Measurements from ENCODE around the gene ABCC8. TPM values are rescaled to one million over a fixed set of nuclear protein-coding genes. Genes with fewer than 3 reads are reported as not detected.

The ABCC8 gene
- total and polyA plus RNA-seq, 2 experiments from 2014 or later: 2.2 TPM; not detected in 1

GRCh38 chr11:17472467-17472866 is 4.2 kb downstream of the ABCC8 start:
- no peak overlapping the region for H3K4me2 ChIP-seq
- no peaks in the 10 kb centered on the region for H4K20me1 ChIP-seq (ENCODE audit: insufficient read depth, poor library complexity, severe bottlenecking)
- TF ChIP-seq EZH2 (IDR thresholded peaks at IDR 0.05; ENCODE audit: borderline replicate concordance): no peak
- TF ChIP-seq CTCF (IDR thresholded peaks at IDR 0.05; ENCODE audit: poor library complexity): no peak
- TF ChIP-seq EZH2phosphoT487 (IDR thresholded peaks at IDR 0.05; ENCODE audit: low read depth, severe bottlenecking, unreplicated experiment): no peak
- 63% methylated on average over 3 of the region's 3 CpGs for WGBS (ENCODE audit: low lambda C conversion rate, missing lambda C conversion rate)
- no peaks in the 10 kb centered on the region for H3K36me3 ChIP-seq (replicated peaks; ENCODE audit: insufficient read depth, low read depth)
- H3K27me3 ChIP-seq: peaks cover 61% of the 10 kb centered on the region
- no peak overlapping the region for H2AFZ ChIP-seq
- H3K4me1 ChIP-seq (ENCODE audit: insufficient read depth): no peaks in the 10 kb centered on the region
- H3K27ac ChIP-seq: no peak overlapping the region
- no peaks in the 10 kb centered on the region for H3K79me2 ChIP-seq
- H3K9me3 ChIP-seq (ENCODE audit: low read depth): no peaks in the 10 kb centered on the region
- DNase-seq (ENCODE audit: low spot score): no peak
- no peaks in the 10 kb centered on the region for H3K9me2 ChIP-seq (replicated peaks; ENCODE audit: insufficient read depth)
- H3K4me3 ChIP-seq: no peak overlapping the region

- H2AFZ ChIP-seq: no peak overlapping the region
- H3K36me3 ChIP-seq (replicated peaks; ENCODE audit: insufficient read depth, low read depth): no peaks in the 10 kb centered on the region
- H3K9me3 ChIP-seq (ENCODE audit: low read depth): no peaks in the 10 kb centered on the region
- 83% methylated on average over 3 of the region's 3 CpGs for WGBS (ENCODE audit: low lambda C conversion rate, missing lambda C conversion rate)
- no peak overlapping the region for H3K4me3 ChIP-seq
- H3K9me2 ChIP-seq (replicated peaks; ENCODE audit: insufficient read depth): no peaks in the 10 kb centered on the region
- DNase-seq (ENCODE audit: low spot score): no peak
- peaks cover 52% of the 10 kb centered on the region for H3K27me3 ChIP-seq
- TF ChIP-seq EZH2 (IDR thresholded peaks at IDR 0.05; ENCODE audit: borderline replicate concordance) (no peak), CTCF (IDR thresholded peaks at IDR 0.05; ENCODE audit: poor library complexity) (no peak), EZH2phosphoT487 (IDR thresholded peaks at IDR 0.05; ENCODE audit: low read depth, severe bottlenecking, unreplicated experiment) (no peak)
- no peak overlapping the region for H3K27ac ChIP-seq
- H3K4me2 ChIP-seq: no peak overlapping the region
- H4K20me1 ChIP-seq (ENCODE audit: insufficient read depth, poor library complexity, severe bottlenecking): no peaks in the 10 kb centered on the region
- H3K79me2 ChIP-seq: no peaks in the 10 kb centered on the region
- H3K4me1 ChIP-seq (ENCODE audit: insufficient read depth): no peaks in the 10 kb centered on the region
Measured at GRCh38 chr11:17471501-17471900, 5.1 kb downstream of the ABCC8 start.

GRCh38 chr11:17469998-17470397 is 6.6 kb downstream of the ABCC8 start:
- Histone ChIP-seq H3K36me3 (replicated peaks; ENCODE audit: insufficient read depth, low read depth) (no peaks in the 10 kb centered on the region), H3K4me3 (no peak overlapping the region), H3K4me2 (no peak overlapping the region), H3K79me2 (no peaks in the 10 kb centered on the region), H3K4me1 (ENCODE audit: insufficient read depth) (no peaks in the 10 kb centered on the region), H3K9me2 (replicated peaks; ENCODE audit: insufficient read depth) (no peaks in the 10 kb centered on the region), H4K20me1 (ENCODE audit: insufficient read depth, poor library complexity, severe bottlenecking) (no peaks in the 10 kb centered on the region), H3K9me3 (ENCODE audit: low read depth) (no peaks in the 10 kb centered on the region), H2AFZ (no peak overlapping the region), H3K27ac (no peak overlapping the region), H3K27me3 (peaks cover 37% of the 10 kb centered on the region)
- TF ChIP-seq EZH2 (IDR thresholded peaks at IDR 0.05; ENCODE audit: borderline replicate concordance) (no peak), CTCF (IDR thresholded peaks at IDR 0.05; ENCODE audit: poor library complexity) (no peak), EZH2phosphoT487 (IDR thresholded peaks at IDR 0.05; ENCODE audit: low read depth, severe bottlenecking, unreplicated experiment) (no peak)
- WGBS (ENCODE audit: low lambda C conversion rate, missing lambda C conversion rate): 99% methylated on average over 6 of the region's 6 CpGs
- no peak for DNase-seq (ENCODE audit: low spot score)

GRCh38 chr11:17468122-17468521 is 8.5 kb downstream of the ABCC8 start:
- Histone ChIP-seq H3K4me3 (no peak overlapping the region), H3K27ac (no peak overlapping the region), H3K36me3 (replicated peaks; ENCODE audit: insufficient read depth, low read depth) (no peaks in the 10 kb centered on the region), H3K79me2 (no peaks in the 10 kb centered on the region), H4K20me1 (ENCODE audit: insufficient read depth, poor library complexity, severe bottlenecking) (no peaks in the 10 kb centered on the region), H3K9me3 (ENCODE audit: low read depth) (no peaks in the 10 kb centered on the region), H2AFZ (no peak overlapping the region), H3K27me3 (peaks cover 19% of the 10 kb centered on the region), H3K9me2 (replicated peaks; ENCODE audit: insufficient read depth) (no peaks in the 10 kb centered on the region), H3K4me1 (ENCODE audit: insufficient read depth) (no peaks in the 10 kb centered on the region), H3K4me2 (no peak overlapping the region)
- DNase-seq (ENCODE audit: low spot score): no peak
- no peak for TF ChIP-seq CTCF (IDR thresholded peaks at IDR 0.05; ENCODE audit: poor library complexity)
- TF ChIP-seq EZH2 (IDR thresholded peaks at IDR 0.05; ENCODE audit: borderline replicate concordance): no peak
- TF ChIP-seq EZH2phosphoT487 (IDR thresholded peaks at IDR 0.05; ENCODE audit: low read depth, severe bottlenecking, unreplicated experiment): no peak
- WGBS (ENCODE audit: low lambda C conversion rate, missing lambda C conversion rate): 91% methylated on average over 4 of the region's 4 CpGs

Data from hepatocyte (in vitro differentiated cells).